GM20431 (cell line): ENCODE results near the gene POTEH.
"Not testable (repeated sequence)": the region's sequence is repeated elsewhere in the genome, so short reads cannot be mapped to it uniquely, and the experiment has no call there.

Experiments
- in situ Hi-C: fragments of 300-500 bp; cut with MseI, MboI; formaldehyde crosslinking; loops from one replicate; pipeline ENCODE4 v1.15.0; 2020; ENCODE audit warnings: low sequenced_read_pairs; ENCODE audit not compliant: unreplicated experiment

The POTEH gene

GRCh38 chr22:15731023-15731422 lies 41.2 kb downstream of the POTEH start:
- in situ Hi-C loops: not testable (repeated sequence)

- in situ Hi-C loops: not testable (repeated sequence)
Measured at GRCh38 chr22:15734411-15734810, 44.6 kb downstream of the POTEH start.

- in situ Hi-C loops: not testable (repeated sequence)
Measured at GRCh38 chr22:15738157-15738908, 48.5 kb downstream of the POTEH start.

GRCh38 chr22:15738909-15739391 lies 49.1 kb downstream of the POTEH start:
- in situ Hi-C loops: not testable (repeated sequence)

- in situ Hi-C loops: not testable (repeated sequence)
Measured at GRCh38 chr22:15747636-15748323, 58.0 kb downstream of the POTEH start.

- in situ Hi-C loops: not testable (repeated sequence)
Measured at GRCh38 chr22:15749181-15749970, 59.5 kb downstream of the POTEH start.

- in situ Hi-C loops: not testable (repeated sequence)
Measured at GRCh38 chr22:15759443-15760097, 69.7 kb downstream of the POTEH start.

GRCh38 chr22:15760388-15761150 lies 70.7 kb downstream of the POTEH start:
- in situ Hi-C loops: not testable (repeated sequence)

GRCh38 chr22:15761151-15761777 lies 71.4 kb downstream of the POTEH start:
- in situ Hi-C loops: not testable (repeated sequence)

GRCh38 chr22:15763559-15763958 lies 73.7 kb downstream of the POTEH start:
- in situ Hi-C loops: not testable (repeated sequence)
